Measurements from ENCODE around the gene TTLL8.

The TTLL8 gene

DNA sequence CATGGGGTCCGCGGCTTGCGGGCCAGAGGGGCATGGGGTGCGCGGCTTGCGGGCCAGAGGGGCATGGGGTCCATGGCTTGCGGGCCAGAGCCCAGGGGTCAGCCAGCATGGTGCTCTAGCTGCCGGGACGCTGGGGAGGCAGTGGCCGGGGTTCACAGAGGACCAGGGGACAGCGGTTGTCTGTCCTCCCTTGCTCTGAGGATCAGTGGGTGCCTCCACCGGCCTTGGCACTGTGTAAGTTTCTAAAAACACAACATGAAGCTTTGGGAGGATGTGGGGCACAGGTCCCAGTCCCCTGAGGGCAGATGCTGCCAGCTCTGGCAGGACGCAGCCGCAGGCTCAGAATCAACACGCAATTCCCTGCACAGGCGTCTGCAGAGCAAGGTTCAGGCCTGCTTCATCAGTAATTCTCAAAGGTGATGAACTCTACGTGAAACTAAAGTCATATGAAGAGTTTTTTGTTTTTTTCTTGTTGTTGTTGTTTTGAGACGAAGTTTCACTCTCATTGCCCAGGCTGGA is 24.2 kb upstream of the TTLL8 start:
- DNase-seq: no peak

DNA sequence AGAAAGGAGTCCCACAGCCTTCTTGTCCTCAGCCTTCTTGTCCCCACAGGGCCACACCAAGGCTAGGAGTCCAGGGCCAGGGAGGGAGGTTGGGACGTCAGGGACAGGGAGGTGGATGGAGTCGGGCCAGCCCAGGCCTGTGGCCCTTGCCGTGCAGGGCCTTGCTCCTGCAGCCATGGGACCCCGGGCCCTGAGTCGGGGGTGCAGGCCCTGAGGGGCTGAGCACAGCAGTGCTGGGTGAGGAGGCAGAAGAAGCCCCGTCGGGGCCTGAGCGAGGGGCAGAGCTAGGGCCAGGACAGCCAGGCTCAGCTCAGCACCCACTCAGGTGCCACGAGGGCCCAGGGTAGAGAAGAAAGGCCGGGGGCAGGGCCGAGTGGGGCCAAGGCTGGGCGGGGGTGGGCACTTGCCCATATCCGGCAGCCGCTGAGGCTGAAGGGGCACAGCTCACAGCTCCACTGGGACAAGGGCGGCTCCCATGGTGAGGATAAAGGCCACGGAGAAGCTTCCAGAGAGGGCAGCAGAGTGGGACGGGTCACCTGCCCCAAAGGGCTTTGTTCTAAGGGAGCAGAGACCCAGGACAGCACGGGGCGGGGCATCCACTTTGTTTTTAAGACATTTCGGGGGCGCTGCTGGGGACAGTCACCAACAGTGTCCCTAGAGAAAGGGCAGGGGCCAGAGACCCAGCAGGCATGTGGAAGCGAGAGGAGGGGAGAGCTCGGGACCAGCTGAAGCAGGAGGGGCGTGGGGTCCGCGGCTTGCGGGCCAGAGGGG is 23.5 kb upstream of the TTLL8 start:
- DNase-seq: no peak

- DNase-seq: no peak
These were observed 22.0 kb upstream of the TTLL8 start for GRCh38 chr22:50080077-50080465.

DNA sequence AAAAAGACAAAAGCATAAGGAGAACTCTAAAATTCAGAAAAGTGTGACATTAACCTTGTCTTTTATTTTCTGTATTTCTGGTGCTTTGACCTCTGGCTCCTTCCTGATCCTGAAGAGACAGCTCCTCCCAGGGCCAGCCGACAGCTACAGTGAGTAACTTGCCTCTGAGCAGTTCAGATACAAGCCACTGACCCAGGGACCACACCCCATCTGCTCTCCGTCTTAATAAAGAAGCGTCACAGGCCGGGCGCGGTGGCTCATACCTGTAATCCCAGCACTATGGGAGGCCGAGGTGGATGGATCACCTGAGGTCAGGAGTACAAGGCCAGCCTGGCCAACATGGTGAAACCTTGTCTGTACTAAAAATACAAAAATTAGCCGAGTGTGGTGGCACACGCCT is 20.7 kb upstream of the TTLL8 start:
- DNase-seq: no peak

DNA sequence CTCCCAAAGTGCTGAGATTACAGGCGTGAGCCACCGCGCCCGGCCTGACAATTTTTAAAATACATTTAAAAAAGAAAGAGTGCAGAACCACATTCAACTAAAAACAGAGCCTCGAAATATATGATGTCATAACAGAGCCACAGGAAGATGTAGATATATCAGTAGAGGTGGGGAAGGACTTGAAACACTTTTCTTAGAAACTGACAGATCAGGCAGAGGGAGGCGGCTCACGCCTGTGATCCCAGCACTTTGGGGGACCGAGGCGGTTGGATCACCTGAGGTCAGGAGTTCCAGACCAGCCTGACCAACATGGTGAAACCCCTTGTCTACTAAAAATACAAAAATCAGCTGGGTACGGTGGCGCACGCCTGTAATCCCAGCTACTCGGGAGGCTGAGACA is 20.1 kb upstream of the TTLL8 start:
- DNase-seq: no peak

- no peak for DNase-seq
These were observed 18.8 kb upstream of the TTLL8 start for GRCh38 chr22:50076646-50077535.

GRCh38 chr22:50074551-50075530 is 16.7 kb upstream of the TTLL8 start:
- DNase-seq: no peak

DNA sequence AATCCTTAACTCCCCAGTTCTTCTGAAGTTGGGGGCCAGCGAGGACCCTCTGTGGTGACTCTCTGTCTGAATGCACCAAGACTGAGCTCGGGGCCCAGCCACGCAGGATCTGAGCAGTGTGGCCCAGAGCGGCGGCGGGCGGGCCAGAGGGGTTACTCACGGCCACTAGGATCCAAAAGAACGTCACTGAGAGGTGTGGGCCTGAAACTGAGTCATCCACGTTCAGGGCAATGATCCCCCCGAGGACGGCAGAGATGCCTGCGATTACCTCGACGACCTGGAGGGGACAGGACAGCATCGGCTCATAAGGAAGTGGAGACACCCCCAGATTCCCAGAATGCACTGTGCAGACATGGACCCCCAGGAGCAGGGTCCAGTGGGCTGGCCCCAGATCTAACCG is 16.0 kb upstream of the TTLL8 start:
- no peak for DNase-seq

GRCh38 chr22:50072714-50073538 is 14.8 kb upstream of the TTLL8 start:
- DNase-seq: no peak

GRCh38 chr22:50072167-50072555 is 14.1 kb upstream of the TTLL8 start:
- no peak for DNase-seq

DNA sequence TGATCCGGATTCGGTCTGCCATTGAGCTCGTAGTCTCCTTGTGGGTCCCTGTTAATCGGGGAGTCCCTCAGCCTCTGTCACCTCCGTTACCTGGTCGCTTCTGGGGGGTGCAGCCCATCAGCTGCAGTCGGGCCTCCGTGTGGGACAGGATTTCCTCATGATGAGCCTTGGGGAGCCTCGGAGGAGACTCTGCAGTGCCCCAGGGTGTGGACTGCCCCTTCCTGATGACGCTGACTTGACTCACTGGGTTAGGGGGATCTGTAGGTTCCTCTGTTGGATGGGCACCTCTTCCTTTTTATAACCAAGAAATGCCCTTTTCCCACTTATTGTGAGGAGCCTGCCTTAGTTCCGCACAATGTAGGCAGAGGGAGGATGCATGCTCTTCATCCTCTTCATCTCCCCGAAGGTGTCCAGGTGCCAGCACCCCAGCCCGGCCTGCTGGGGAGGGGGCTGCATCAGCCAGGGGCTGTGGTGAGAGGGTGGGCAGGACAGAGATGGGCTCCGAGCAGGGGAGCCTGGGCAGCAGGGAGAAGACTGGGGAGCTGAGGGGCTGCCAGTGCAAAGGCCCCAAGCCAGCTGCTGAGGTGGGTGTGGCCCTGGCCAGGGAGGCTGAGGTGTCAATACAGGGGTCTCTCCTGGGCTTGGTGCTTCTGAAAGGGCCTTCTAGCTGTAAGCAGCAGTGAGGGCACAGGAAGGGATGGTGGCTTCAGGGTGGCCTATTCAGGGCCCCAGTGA is 13.5 kb upstream of the TTLL8 start:
- DNase-seq: no peak

DNA sequence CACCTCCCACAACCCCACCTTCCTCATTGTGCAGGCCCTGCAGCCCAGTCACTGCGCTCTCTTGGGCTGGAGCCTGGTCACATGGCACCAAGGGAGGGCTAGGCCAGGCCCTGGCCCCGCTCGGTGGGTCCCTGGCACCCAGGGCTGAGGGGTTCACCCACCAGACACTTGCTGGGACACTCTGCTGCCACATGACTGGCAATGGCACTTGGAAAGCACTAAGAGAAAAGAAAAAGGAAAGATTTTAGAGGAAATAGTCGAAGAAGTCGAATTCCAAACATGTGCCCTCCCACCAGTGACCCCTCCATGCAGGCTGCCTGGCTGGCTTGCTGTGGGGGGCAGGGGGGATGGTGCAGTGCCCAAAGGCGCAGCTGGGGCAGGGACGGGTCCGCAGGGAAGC is 12.3 kb upstream of the TTLL8 start:
- DNase-seq: no peak

DNA sequence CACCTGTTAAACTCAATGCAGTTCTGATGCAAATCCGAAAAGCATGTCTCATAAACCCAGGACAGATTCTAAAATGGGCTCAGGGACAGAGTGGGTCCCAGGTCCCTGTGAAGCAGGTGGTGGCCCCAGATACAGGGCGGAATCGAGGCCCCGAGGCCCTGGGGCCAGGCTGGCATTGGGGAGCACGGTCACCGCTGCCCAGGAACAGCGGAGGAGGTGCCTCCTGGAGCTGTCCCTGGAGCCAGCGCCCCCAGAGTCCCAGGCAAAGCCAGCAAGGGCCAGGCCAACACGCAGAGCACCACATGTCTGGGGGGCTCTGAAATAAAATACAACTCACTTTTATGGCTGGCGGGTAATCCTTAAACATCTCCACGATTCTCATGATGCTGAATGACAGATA is 10.0 kb upstream of the TTLL8 start:
- no peak for DNase-seq

- DNase-seq: no peak
These were observed 9.1 kb upstream of the TTLL8 start for GRCh38 chr22:50067244-50067643.

DNA sequence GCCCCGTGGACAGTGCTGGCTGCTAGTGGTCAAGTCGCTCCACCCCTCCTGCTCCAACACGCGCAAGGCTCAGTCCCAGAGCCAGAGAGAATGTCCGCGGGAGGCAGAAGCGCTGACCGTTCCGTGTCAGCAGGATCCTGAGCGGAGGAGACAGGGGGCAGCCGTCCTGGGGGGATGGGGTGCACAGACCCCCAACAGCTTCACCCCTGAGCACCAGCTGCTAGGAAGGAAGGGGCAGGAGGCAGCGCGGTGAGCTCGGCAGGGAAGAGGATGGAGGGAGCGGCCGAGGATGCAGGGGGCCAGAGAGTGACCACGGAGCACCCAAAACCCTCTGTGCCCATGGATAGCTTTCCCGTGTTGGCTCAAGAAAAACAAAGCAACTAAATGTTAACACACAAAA is 6.4 kb upstream of the TTLL8 start:
- no peak for DNase-seq

- no peak for DNase-seq
These were observed 5.7 kb upstream of the TTLL8 start for GRCh38 chr22:50063589-50064393.

DNA sequence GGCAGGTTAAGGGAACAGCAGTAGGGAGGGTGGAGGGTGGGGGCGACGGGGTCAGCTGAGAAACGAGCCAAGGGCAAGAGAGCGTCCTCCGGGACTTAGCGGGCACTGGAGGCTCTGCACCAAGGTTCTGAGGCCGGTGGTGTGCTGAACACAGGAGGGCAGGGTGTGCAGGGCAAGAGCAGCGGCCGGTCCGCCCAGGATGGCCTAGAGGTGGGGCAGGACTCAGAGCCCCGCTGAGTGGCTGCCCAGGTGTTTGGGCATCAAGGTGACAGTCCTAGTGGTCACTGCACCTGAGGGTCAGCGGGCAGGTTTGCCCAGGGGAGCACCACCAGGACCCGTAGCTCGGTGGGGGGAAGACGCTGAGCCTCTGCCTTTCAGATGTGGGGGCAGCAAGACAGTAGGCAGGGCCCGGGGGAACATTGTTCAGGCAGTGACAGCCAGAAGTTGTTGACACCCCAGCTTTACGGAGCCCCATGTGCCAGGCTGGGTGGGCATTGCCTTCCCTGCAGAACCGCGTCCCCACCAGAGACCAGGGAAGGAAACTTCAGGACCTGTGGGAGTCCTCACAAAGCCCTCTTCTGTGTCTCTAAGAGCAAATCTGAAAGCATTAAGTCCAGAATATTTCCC is 4.5 kb upstream of the TTLL8 start:
- no peak for DNase-seq

DNA sequence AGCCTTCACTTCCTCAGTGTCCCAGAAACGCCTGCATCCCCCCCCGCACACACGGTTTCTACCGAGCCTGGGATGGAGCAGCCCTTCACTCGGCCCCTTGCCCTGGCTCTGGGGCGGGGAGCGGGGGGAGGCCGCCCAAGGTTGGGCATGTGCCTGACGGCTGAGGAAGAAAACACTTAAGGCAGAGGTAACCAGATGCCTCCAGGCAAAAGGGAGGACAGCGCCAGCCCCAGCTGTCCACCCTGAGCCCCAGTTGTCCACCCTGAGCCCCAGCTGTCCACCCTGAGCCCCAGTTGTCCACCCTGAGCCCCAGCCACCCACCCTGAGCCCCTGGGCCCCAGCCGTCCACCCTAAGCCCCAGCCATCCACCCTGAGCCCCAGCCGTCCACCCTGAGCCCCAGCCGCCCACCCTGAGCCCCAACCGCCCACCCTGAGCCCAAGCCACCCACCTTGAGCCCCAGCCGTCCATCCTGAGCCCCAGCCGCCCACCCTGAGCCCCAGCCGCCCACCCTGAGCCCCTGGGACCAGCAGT is 3.8 kb upstream of the TTLL8 start:
- DNase-seq: no peak

- DNase-seq: no peak
These were observed 3.2 kb upstream of the TTLL8 start for GRCh38 chr22:50061141-50061823.
